ENCODE data around the gene NOS1. TPM values are rescaled to one million over a fixed set of nuclear protein-coding genes. Genes with fewer than 3 reads are reported as not detected.
"Not testable (repeated sequence)": the region's sequence is repeated elsewhere in the genome, so short reads cannot be mapped to it uniquely, and the experiment has no call there.

NOS1 gene
- total and polyA plus RNA-seq, 2 experiments from 2014 or later, result 0.63 to 3.0 TPM

GRCh38 chr12:117188121-117188665 is 173.2 kb downstream of the NOS1 start (continued):
- TF ChIP-seq, protein P1, sequence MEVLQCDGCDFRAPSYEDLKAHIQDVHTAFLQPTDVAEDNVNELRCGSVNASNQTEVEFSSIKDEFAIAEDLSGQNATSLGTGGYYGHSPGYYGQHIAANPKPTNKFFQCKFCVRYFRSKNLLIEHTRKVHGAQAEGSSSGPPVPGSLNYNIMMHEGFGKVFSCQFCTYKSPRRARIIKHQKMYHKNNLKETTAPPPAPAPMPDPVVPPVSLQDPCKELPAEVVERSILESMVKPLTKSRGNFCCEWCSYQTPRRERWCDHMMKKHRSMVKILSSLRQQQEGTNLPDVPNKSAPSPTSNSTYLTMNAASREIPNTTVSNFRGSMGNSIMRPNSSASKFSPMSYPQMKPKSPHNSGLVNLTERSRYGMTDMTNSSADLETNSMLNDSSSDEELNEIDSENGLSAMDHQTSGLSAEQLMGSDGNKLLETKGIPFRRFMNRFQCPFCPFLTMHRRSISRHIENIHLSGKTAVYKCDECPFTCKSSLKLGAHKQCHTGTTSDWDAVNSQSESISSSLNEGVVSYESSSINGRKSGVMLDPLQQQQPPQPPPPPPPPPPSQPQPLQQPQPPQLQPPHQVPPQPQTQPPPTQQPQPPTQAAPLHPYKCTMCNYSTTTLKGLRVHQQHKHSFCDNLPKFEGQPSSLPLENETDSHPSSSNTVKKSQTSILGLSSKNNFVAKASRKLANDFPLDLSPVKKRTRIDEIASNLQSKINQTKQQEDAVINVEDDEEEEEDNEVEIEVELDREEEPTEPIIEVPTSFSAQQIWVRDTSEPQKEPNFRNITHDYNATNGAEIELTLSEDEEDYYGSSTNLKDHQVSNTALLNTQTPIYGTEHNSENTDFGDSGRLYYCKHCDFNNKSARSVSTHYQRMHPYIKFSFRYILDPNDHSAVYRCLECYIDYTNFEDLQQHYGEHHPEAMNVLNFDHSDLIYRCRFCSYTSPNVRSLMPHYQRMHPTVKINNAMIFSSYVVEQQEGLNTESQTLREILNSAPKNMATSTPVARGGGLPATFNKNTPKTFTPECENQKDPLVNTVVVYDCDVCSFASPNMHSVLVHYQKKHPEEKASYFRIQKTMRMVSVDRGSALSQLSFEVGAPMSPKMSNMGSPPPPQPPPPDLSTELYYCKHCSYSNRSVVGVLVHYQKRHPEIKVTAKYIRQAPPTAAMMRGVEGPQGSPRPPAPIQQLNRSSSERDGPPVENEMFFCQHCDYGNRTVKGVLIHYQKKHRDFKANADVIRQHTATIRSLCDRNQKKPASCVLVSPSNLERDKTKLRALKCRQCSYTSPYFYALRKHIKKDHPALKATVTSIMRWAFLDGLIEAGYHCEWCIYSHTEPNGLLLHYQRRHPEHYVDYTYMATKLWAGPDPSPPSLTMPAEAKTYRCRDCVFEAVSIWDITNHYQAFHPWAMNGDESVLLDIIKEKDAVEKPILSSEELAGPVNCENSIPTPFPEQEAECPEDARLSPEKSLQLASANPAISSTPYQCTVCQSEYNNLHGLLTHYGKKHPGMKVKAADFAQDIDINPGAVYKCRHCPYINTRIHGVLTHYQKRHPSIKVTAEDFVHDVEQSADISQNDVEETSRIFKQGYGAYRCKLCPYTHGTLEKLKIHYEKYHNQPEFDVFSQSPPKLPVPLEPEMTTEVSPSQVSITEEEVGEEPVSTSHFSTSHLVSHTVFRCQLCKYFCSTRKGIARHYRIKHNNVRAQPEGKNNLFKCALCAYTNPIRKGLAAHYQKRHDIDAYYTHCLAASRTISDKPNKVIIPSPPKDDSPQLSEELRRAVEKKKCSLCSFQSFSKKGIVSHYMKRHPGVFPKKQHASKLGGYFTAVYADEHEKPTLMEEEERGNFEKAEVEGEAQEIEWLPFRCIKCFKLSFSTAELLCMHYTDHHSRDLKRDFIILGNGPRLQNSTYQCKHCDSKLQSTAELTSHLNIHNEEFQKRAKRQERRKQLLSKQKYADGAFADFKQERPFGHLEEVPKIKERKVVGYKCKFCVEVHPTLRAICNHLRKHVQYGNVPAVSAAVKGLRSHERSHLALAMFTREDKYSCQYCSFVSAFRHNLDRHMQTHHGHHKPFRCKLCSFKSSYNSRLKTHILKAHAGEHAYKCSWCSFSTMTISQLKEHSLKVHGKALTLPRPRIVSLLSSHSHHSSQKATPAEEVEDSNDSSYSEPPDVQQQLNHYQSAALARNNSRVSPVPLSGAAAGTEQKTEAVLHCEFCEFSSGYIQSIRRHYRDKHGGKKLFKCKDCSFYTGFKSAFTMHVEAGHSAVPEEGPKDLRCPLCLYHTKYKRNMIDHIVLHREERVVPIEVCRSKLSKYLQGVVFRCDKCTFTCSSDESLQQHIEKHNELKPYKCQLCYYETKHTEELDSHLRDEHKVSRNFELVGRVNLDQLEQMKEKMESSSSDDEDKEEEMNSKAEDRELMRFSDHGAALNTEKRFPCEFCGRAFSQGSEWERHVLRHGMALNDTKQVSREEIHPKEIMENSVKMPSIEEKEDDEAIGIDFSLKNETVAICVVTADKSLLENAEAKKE (CRISPR knock-in tag; IDR thresholded peaks at IDR 0.05), result no peak

DNA sequence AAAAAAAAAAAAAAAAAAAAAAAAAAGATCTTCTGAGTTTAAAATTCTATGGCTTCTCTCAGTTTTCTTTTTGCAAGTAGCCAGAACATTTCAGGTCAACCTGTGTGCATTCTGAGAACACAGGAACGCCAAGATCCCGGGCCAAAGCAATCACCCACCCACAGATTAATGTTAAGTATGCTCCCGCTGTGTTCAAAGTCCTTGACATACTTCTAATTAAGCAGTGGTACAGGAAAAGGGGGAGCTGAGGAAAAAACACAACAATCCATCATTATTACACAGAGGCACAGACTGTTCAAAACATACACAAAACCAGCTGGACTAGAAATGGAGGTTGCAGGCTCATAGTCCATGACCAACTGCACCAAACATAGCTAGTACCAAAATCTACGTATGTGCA is 174.0 kb downstream of the NOS1 start:
- H3K27ac ChIP-seq (ENCODE audit: low read depth), result no peak overlapping the region
- H3K4me1 ChIP-seq (ENCODE audit: insufficient read depth), result peaks cover 13% of the 10 kb centered on the region
- H3K4me1 Mint-ChIP-seq, result peaks cover 22% of the 10 kb centered on the region
- no peaks in the 10 kb centered on the region for H3F3A ChIP-seq (replicated peaks; ENCODE audit: low read depth)
- H3K27me3 ChIP-seq (ENCODE audit: insufficient read depth), result no peaks in the 10 kb centered on the region
- H2AFZ ChIP-seq, result no peak overlapping the region
- no peak for TF ChIP-seq CREB1 (CRISPR knock-in tag; IDR thresholded peaks at IDR 0.05; ENCODE audit: low read depth)
- DNase-seq (ENCODE audit: low spot score) (no peak), ATAC-seq (no peak)
- no peaks in the 10 kb centered on the region for H3K9me3 Mint-ChIP-seq
- peaks cover 47% of the 10 kb centered on the region for H3K36me3 Mint-ChIP-seq (ENCODE audit: low read depth)
- H3K27ac Mint-ChIP-seq, result no peak overlapping the region
- no peak overlapping the region for H3K4me3 ChIP-seq
- no peaks in the 10 kb centered on the region for H3K9me2 ChIP-seq (ENCODE audit: insufficient read depth)
- H3K79me2 ChIP-seq (replicated peaks; ENCODE audit: insufficient read depth), result peaks cover 63% of the 10 kb centered on the region
- H3K27me3 Mint-ChIP-seq (ENCODE audit: insufficient read depth, low read depth, poor library complexity), result peaks cover 7% of the 10 kb centered on the region
- H3K4me2 ChIP-seq, result no peak overlapping the region
- no peak overlapping the region; the same call in 2 of the 3 replicates for H3K4me3 Mint-ChIP-seq
- peaks cover 33% of the 10 kb centered on the region for H4K20me1 ChIP-seq (replicated peaks; ENCODE audit: insufficient read depth)
- H3K36me3 ChIP-seq (ENCODE audit: insufficient read depth), result peaks cover 44% of the 10 kb centered on the region

GRCh38 chr12:117182866-117183265 is 178.6 kb downstream of the NOS1 start:
- H3K27ac Mint-ChIP-seq, result no peak overlapping the region
- H3K4me1 ChIP-seq (ENCODE audit: insufficient read depth), result no peaks in the 10 kb centered on the region
- no peaks in the 10 kb centered on the region for H3K9me2 ChIP-seq (ENCODE audit: insufficient read depth)
- peaks cover 59% of the 10 kb centered on the region for H3K79me2 ChIP-seq (replicated peaks; ENCODE audit: insufficient read depth)
- no peak overlapping the region for H3K4me3 ChIP-seq
- peaks cover 4% of the 10 kb centered on the region; the same call in 2 of the 3 replicates for H3K4me1 Mint-ChIP-seq
- DNase-seq (ENCODE audit: low spot score) (no peak), ATAC-seq (no peak)
- no peaks in the 10 kb centered on the region for H3K9me3 Mint-ChIP-seq
- H2AFZ ChIP-seq, result no peak overlapping the region
- TF ChIP-seq STAT1 (IDR thresholded peaks at IDR 0.05; ENCODE audit: unreplicated experiment) (no peak), ZNF331 (CRISPR knock-in tag; IDR thresholded peaks at IDR 0.05; ENCODE audit: low read depth) (no peak), CTCF (conservative IDR thresholded peaks at IDR 0.05; ENCODE audit: low read depth in 2 of 2) (no peak)
- H3K4me3 Mint-ChIP-seq, result no peak overlapping the region
- H3K36me3 Mint-ChIP-seq (ENCODE audit: low read depth), result peaks cover 76% of the 10 kb centered on the region
- H3F3A ChIP-seq (replicated peaks; ENCODE audit: low read depth), result no peaks in the 10 kb centered on the region
- H3K27me3 ChIP-seq (ENCODE audit: insufficient read depth), result no peaks in the 10 kb centered on the region
- H3K27me3 Mint-ChIP-seq (ENCODE audit: insufficient read depth, low read depth, poor library complexity), result no peaks in the 10 kb centered on the region
- peaks cover 62% of the 10 kb centered on the region for H3K36me3 ChIP-seq (ENCODE audit: insufficient read depth)
- H3K27ac ChIP-seq (ENCODE audit: low read depth), result no peak overlapping the region
- H4K20me1 ChIP-seq (replicated peaks; ENCODE audit: insufficient read depth), result peaks cover 34% of the 10 kb centered on the region
- H3K4me2 ChIP-seq, result no peak overlapping the region

DNA sequence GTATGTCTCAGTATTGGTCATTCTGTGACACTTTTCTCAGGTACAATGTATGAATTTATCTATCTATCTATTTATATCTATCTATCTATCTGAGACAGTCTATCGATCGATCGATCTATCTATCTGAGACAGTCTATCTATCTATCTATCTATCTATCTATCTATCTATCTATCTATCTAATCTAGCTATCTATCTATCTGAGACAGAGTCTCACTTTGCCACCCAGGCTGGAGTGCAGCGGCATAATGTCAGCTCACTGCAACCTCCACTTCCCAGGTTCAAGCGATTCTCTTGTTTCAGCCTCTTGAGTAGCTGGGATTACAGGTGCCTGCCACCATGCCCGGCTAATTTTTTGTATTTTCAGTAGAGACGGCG is 180.0 kb downstream of the NOS1 start:
- H3K27me3 ChIP-seq (ENCODE audit: insufficient read depth); H3F3A ChIP-seq (replicated peaks; ENCODE audit: low read depth); H3K4me2 ChIP-seq; DNase-seq (ENCODE audit: low spot score); H3K27ac Mint-ChIP-seq; H3K4me1 ChIP-seq (ENCODE audit: insufficient read depth); H3K9me2 ChIP-seq (ENCODE audit: insufficient read depth); H2AFZ ChIP-seq; ATAC-seq; H3K4me3 ChIP-seq; H3K27ac ChIP-seq (ENCODE audit: low read depth); H3K9me3 Mint-ChIP-seq; H3K4me3 Mint-ChIP-seq; H3K4me1 Mint-ChIP-seq; H3K27me3 Mint-ChIP-seq (ENCODE audit: insufficient read depth, low read depth, poor library complexity): not testable (repeated sequence)
- Histone ChIP-seq H3K79me2 (replicated peaks; ENCODE audit: insufficient read depth) (peaks cover 45% of the 10 kb centered on the region), H4K20me1 (replicated peaks; ENCODE audit: insufficient read depth) (peaks cover 32% of the 10 kb centered on the region), H3K36me3 (ENCODE audit: insufficient read depth) (peaks cover 71% of the 10 kb centered on the region)
- H3K36me3 Mint-ChIP-seq (ENCODE audit: low read depth), result peaks cover 75% of the 10 kb centered on the region
